Sigmoid colon (tissue), 4 donors: ENCODE data around the gene IRS2.

Experiments used
- CTCF ChIP-seq, 4 experiments: fragments of 450-650 bp in 3 of 4; fragments of 200-600 bp in 1 of 4; IDR thresholded peaks; one replicate each; pipeline ENCODE4 v1.5.1; 2016 to 2019; ENCODE audit warnings: antibody characterized with exemption in 4 of 4, mild to moderate bottlenecking in 3 of 4, moderate library complexity in 2 of 4
- EP300 ChIP-seq, 4 donors: sonication (generic); formaldehyde crosslinking; IDR thresholded peaks; one replicate each; pipeline ENCODE4 v1.6.1; 2017; ENCODE audit warnings: antibody characterized with exemption in 4 of 4
- POLR2A ChIP-seq, 2 donors: fragments of 450-650 bp; IDR thresholded peaks; one replicate each; pipeline ENCODE4 v1.6.1; 2016; ENCODE audit warnings: antibody characterized with exemption in 2 of 2, mild to moderate bottlenecking in 2 of 2, moderate library complexity in 2 of 2
- POLR2AphosphoS5 ChIP-seq, 4 donors: sonication (generic); formaldehyde crosslinking; IDR thresholded peaks; one replicate each; pipeline ENCODE4 v1.6.1; 2017; ENCODE audit warnings: antibody characterized with exemption in 4 of 4

GRCh38 chr13:109734002-109734785 is 52.2 kb downstream of the IRS2 start:
- no peak for TF ChIP-seq CTCF (IDR thresholded peaks at IDR 0.05)
- no peak for TF ChIP-seq POLR2A (IDR thresholded peaks at IDR 0.05)
- TF ChIP-seq POLR2AphosphoS5 (IDR thresholded peaks at IDR 0.05), result no peak
- TF ChIP-seq EP300 (IDR thresholded peaks at IDR 0.05), result no peak
